OCI-LY7 (cell line): ENCODE data around the gene CST2. TPM values are rescaled to one million over a fixed set of nuclear protein-coding genes. Genes with fewer than 3 reads are reported as not detected.

Source experiments
- BruUV-seq: library from RNA; stranded (reverse); fragments of 400-500 nt; replicated peaks from 2 replicates; lab custom pipeline; 2021; lab: Mats Ljungman, UMichigan
- CTCF ChIA-PET: fragments of 300-600 bp; sonication (Branson Sonifier 250); formaldehyde crosslinking; loops from one replicate; lab custom pipeline; 2022; ENCODE audit warnings: antibody characterized with exemption; ENCODE audit not compliant: unreplicated experiment; lab: Charles Lee
- POLR2A ChIA-PET: fragments of 300-600 bp; sonication (Branson Sonifier 250); formaldehyde crosslinking; loops from one replicate; lab custom pipeline; 2022; ENCODE audit warnings: antibody characterized with exemption; lab: Charles Lee
- DNase-seq: peaks from one replicate; pipeline ENCODE4 v3.0.0-alpha.2; 2015; ENCODE audit warnings: low spot score
- H2AFZ ChIP-seq: fragments of 200-600 bp; sonication (generic), shearing (Covaris generic); 2 replicates; pipeline ENCODE4 v1.6.1; 2014; ENCODE audit warnings: mild to moderate bottlenecking, antibody characterized with exemption, low read length, moderate library complexity
- H3K27ac ChIP-seq: fragments of 200-600 bp; sonication (generic); 2 replicates; pipeline ENCODE4 v1.5.1; 2014; ENCODE audit warnings: mixed run types, low read depth, mild to moderate bottlenecking, moderate library complexity, low read length, inconsistent platforms; ENCODE audit not compliant: poor library complexity, severe bottlenecking
- H3K36me3 ChIP-seq: fragments of 200-600 bp; sonication (generic); 2 replicates; pipeline ENCODE4 v1.6.1; 2014; ENCODE audit warnings: mild to moderate bottlenecking, antibody characterized with exemption, low read length, moderate library complexity, mixed read lengths; ENCODE audit not compliant: insufficient read depth
- H3K4me1 ChIP-seq: fragments of 200-600 bp; sonication (generic); 2 replicates; pipeline ENCODE4 v1.5.1; 2014; ENCODE audit warnings: mild to moderate bottlenecking, low read length; ENCODE audit not compliant: insufficient read depth, poor library complexity, severe bottlenecking
- H3K4me2 ChIP-seq: fragments of 200-600 bp; sonication (generic); 2 replicates; pipeline ENCODE4 v1.6.1; 2014; ENCODE audit warnings: mild to moderate bottlenecking, low read length
- H3K4me3 ChIP-seq: fragments of 200-600 bp; sonication (generic); 2 replicates; pipeline ENCODE4 v1.5.1; 2014; ENCODE audit warnings: mild to moderate bottlenecking, low read depth, low read length; ENCODE audit not compliant: poor library complexity, severe bottlenecking
- H3K79me2 ChIP-seq: fragments of 200-600 bp; sonication (generic); 2 replicates; pipeline ENCODE4 v1.6.1; 2016; ENCODE audit warnings: low read depth, mild to moderate bottlenecking, low read length, moderate library complexity, mixed read lengths; ENCODE audit not compliant: insufficient read depth
- H3K9me2 ChIP-seq: fragments of 200-600 bp; sonication (generic); 2 replicates; pipeline ENCODE4 v1.6.1; 2016; ENCODE audit warnings: mild to moderate bottlenecking, low read length, mixed read lengths; ENCODE audit not compliant: insufficient read depth
- H3K9me3 ChIP-seq: fragments of 200-600 bp; sonication (generic); 2 replicates; pipeline ENCODE4 v1.6.1; 2014; ENCODE audit warnings: mild to moderate bottlenecking, mixed run types, low read length, mixed read lengths
- H4K20me1 ChIP-seq: fragments of 200-600 bp; sonication (generic); 2 replicates; pipeline ENCODE4 v1.6.1; 2014; ENCODE audit warnings: mild to moderate bottlenecking, antibody characterized with exemption, low read length, moderate library complexity, mixed read lengths; ENCODE audit not compliant: insufficient read depth
- CTCF ChIP-seq: fragments of 200-600 bp; sonication (generic); conservative IDR thresholded peaks from 2 replicates; pipeline ENCODE4 v1.5.1; 2014; ENCODE audit warnings: mild to moderate bottlenecking, antibody characterized with exemption, low read length, moderate library complexity, mixed read lengths
- EZH2phosphoT487 ChIP-seq: fragments of 200-600 bp; sonication (generic); IDR thresholded peaks from 2 replicates; pipeline ENCODE4 v1.6.1; 2018; ENCODE audit warnings: low read depth, borderline replicate concordance, mild to moderate bottlenecking, mixed run types, antibody characterized with exemption, low read length, moderate library complexity, mixed read lengths
- intact Hi-C: fragments of 100-400 bp; cut with micrococcal nuclease; formaldehyde crosslinking; loops from one replicate; pipeline ENCODE4 v1.10.0; 2022; ENCODE audit not compliant: unreplicated experiment
- total RNA-seq, 2 experiments: library from RNA; depleted of rRNA in 1 of 2; stranded (reverse); fragments of >200 nt in 1 of 2; shearing (Covaris generic) in 1 of 2; gene quantifications; 2 replicates each; pipeline ENCODE4 v1.2.3, GENCODE V29; 2014 to 2022

The CST2 gene
- total RNA-seq, 2 experiments from 2014 or later, result not detected

DNA sequence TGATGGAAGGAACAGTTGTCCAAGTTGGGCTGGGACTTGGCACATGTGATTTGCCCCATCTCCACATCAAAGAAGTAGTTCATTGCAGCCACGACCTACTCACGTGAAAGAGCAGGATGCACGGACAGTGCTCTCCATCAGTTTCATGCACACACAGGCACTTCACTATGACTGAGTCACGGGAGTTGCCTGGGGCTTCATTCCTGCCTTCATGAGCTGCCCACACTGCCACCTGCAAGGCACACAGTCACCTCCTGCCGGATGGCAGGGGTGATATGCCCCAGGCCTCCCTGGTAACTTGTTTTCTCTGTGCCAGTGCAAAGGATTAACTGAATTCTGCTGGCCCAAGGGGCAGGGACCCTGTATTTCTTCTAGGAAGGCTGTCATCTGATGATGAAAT is 30.2 kb upstream of the CST2 start:
- no peaks in the 10 kb centered on the region for H3K36me3 ChIP-seq
- H2AFZ ChIP-seq, result no peak overlapping the region
- H3K4me1 ChIP-seq, result no peaks in the 10 kb centered on the region
- H3K27ac ChIP-seq, result no peak overlapping the region
- ChIA-PET CTCF (no interaction called here), POLR2A (no interaction called here)
- no peaks in the 10 kb centered on the region for H3K9me2 ChIP-seq
- no peak overlapping the region for H3K4me2 ChIP-seq
- H3K4me3 ChIP-seq, result no peak overlapping the region
- no peak for DNase-seq
- H3K9me3 ChIP-seq, result no peaks in the 10 kb centered on the region
- H3K79me2 ChIP-seq, result no peaks in the 10 kb centered on the region
- BruUV-seq, result no TSS peak
- H4K20me1 ChIP-seq, result no peaks in the 10 kb centered on the region
- intact Hi-C loops, result no loop called here
- TF ChIP-seq CTCF, result no peak
- no peak for TF ChIP-seq EZH2phosphoT487

GRCh38 chr20:23856226-23856625 is 29.7 kb upstream of the CST2 start:
- H3K9me3 ChIP-seq, result no peaks in the 10 kb centered on the region
- no peaks in the 10 kb centered on the region for H3K4me1 ChIP-seq
- no TSS peak for BruUV-seq
- no peak for TF ChIP-seq CTCF
- TF ChIP-seq EZH2phosphoT487, result no peak
- H3K79me2 ChIP-seq, result no peaks in the 10 kb centered on the region
- H4K20me1 ChIP-seq, result no peaks in the 10 kb centered on the region
- H2AFZ ChIP-seq, result no peak overlapping the region
- no peaks in the 10 kb centered on the region for H3K36me3 ChIP-seq
- no peaks in the 10 kb centered on the region for H3K9me2 ChIP-seq
- CTCF ChIA-PET, result no interaction called here
- no peak overlapping the region for H3K4me3 ChIP-seq
- H3K4me2 ChIP-seq, result no peak overlapping the region
- no peak for DNase-seq
- POLR2A ChIA-PET, result no interaction called here
- intact Hi-C loops, result no loop called here
- H3K27ac ChIP-seq, result no peak overlapping the region

- CTCF ChIA-PET, result no interaction called here
- no peak for DNase-seq
- TF ChIP-seq EZH2phosphoT487 (no peak), CTCF (no peak)
These were observed 15.2 kb upstream of the CST2 start for GRCh38 chr20:23841693-23842092.

More at GRCh38 chr20:23841693-23842092, 15.2 kb upstream of the CST2 start:
- no peak overlapping the region for H3K4me2 ChIP-seq
- H3K9me2 ChIP-seq, result no peaks in the 10 kb centered on the region
- H3K4me3 ChIP-seq, result no peak overlapping the region
- no peaks in the 10 kb centered on the region for H3K36me3 ChIP-seq
- H3K4me1 ChIP-seq, result no peaks in the 10 kb centered on the region
- no peaks in the 10 kb centered on the region for H3K79me2 ChIP-seq
- intact Hi-C loops, result no loop called here
- H3K27ac ChIP-seq, result no peak overlapping the region
- H2AFZ ChIP-seq, result no peak overlapping the region
- no peaks in the 10 kb centered on the region for H4K20me1 ChIP-seq
- BruUV-seq, result no TSS peak
- no peaks in the 10 kb centered on the region for H3K9me3 ChIP-seq
- POLR2A ChIA-PET, result no interaction called here
